ENCODE results near the gene PCDHAC2. TPM values are rescaled to one million over a fixed set of nuclear protein-coding genes. Genes with fewer than 3 reads are reported as not detected.

Gene PCDHAC2
- total RNA-seq (2016; rRNA removed; fragmentation: Illumina TruSeq; extraction: Trizol) (not detected in 2 replicates), polyA plus RNA-seq (2011; rRNA removed) (not detected in 2 replicates), polyA minus RNA-seq (2011; rRNA and poly(A)+ RNA removed; ENCODE audit: low replicate concordance) (0.07 TPM in 1 of 2 replicates, not detected in the other), Bru-seq, nascent RNA (percentile 10 among the genes with signal in this experiment), BruChase-seq, experiment 1, labeled RNA remaining after a 6-hour chase (not detected), BruChase-seq, experiment 2, labeled RNA remaining after a 2-hour chase (percentile 11 among the genes with signal in this experiment)
- not detected in 2 replicates for total RNA-seq (2016; cell fraction: cytosol; rRNA removed; fragmentation: Illumina TruSeq; extraction: Trizol; ENCODE audit: low read depth)
- total RNA-seq (2016; cell fraction: insoluble cytoplasmic fraction; rRNA removed; fragmentation: Illumina TruSeq; extraction: Trizol), result not detected in 2 replicates
- total RNA-seq (2016; cell fraction: membrane; rRNA removed; fragmentation: Illumina TruSeq; extraction: Trizol), result not detected in 2 replicates
- total RNA-seq (2016; cell fraction: nucleus; rRNA removed; fragmentation: Illumina TruSeq; extraction: Trizol), result not detected in 2 replicates
- polyA plus RNA-seq (2011; cell fraction: cytosol; rRNA removed), result not detected in 2 replicates
- not detected in 2 replicates for polyA plus RNA-seq (2011; cell fraction: nucleus; rRNA removed)
- not detected in 2 replicates for polyA plus RNA-seq (2012)
- not detected in 2 replicates for polyA plus RNA-seq (2016; cell fraction: cytosol; fragmentation: Illumina TruSeq; extraction: Trizol; ENCODE audit: low read depth)
- not detected in 2 replicates for polyA plus RNA-seq (2016; cell fraction: insoluble cytoplasmic fraction; fragmentation: Illumina TruSeq; extraction: Trizol; ENCODE audit: low read depth)
- polyA plus RNA-seq (2016; cell fraction: membrane; fragmentation: Illumina TruSeq; extraction: Trizol; ENCODE audit: low read depth), result not detected in 2 replicates
- polyA plus RNA-seq (2016; cell fraction: nucleus; fragmentation: Illumina TruSeq; extraction: Trizol; ENCODE audit: insufficient read depth, low read depth), result not detected in 2 replicates
- polyA minus RNA-seq (2011; cell fraction: cytosol; rRNA and poly(A)+ RNA removed), result not detected in 2 replicates
- polyA minus RNA-seq (2011; cell fraction: nucleus; rRNA and poly(A)+ RNA removed), result not detected in 2 replicates
- long read RNA-seq, experiment 1, result 0 reads
- long read RNA-seq, experiment 2, result 0 reads

GRCh38 chr5:140966293-140967225 lies at the start of gene PCDHAC2:
Gene PCDHAC2 (plus strand): TSS chr5:140966476. CDS start chr5:140966767, 291 bp downstream.
- Histone ChIP-seq H3K4me1 (ENCODE audit: insufficient read depth, low read length) (no peaks in the 10 kb centered on the region), H3K9ac (ENCODE audit: insufficient read depth, low read depth, low read length) (no peak within 1 kb of the TSS), H3K27me3 (ENCODE audit: control insufficient read depth in 1 of 2, insufficient read depth in 2 of 2, low read length in 2 of 2) (peaks cover 0 to 20% of the 10 kb centered on the region in 2 experiments; a peak in 3 of 5 replicates), H3K36me3 (replicated peaks in 1 of 2; ENCODE audit: control insufficient read depth in 1 of 2, insufficient read depth in 2 of 2, low read length in 2 of 2) (no peaks in the 10 kb centered on the region), H2AFZ (ENCODE audit: low read length) (no peak within 1 kb of the TSS), H3K79me2 (ENCODE audit: insufficient read depth, low read length) (no peaks in the 10 kb centered on the region), H4K20me1 (ENCODE audit: insufficient read depth, low read length) (no peaks in the 10 kb centered on the region), H3K27ac (ENCODE audit: extremely low read length, insufficient read depth, low read length) (no peak within 1 kb of the TSS), H3K9me3 (ENCODE audit: low read length) (no peaks in the 10 kb centered on the region), H3K4me2 (ENCODE audit: low read depth, low read length) (no peak within 1 kb of the TSS), H3K4me3 (replicated peaks in 1 of 3; ENCODE audit: insufficient read depth in 1 of 3, low read depth in 2 of 3, low read length in 3 of 3) (no peak within 1 kb of the TSS)
- FAIRE-seq, result no peak
- no TSS peak for BruUV-seq (replicated peaks)
- ChIA-PET POLR2A (no interaction called here), CTCF (ENCODE audit: low intra/inter-chr PET ratio, low total read pairs) (no interaction called here)
- WGBS (ENCODE audit: low lambda C conversion rate), result 61% methylated on average over 57 of the region's 80 CpGs
- in situ Hi-C loops (cut with HindIII; ENCODE audit: extremely low pct_ligation_motif_present, low pct_unique_long_range_greater_than_20kb), result no loop called here
- TF ChIP-seq ZBTB20 (CRISPR knock-in tag; IDR thresholded peaks at IDR 0.05; ENCODE audit: borderline replicate concordance, low read depth) (no peak), NR0B2 (CRISPR knock-in tag; IDR thresholded peaks at IDR 0.05) (no peak), DNMT1 (CRISPR knock-in tag; IDR thresholded peaks at IDR 0.05) (0 out of 2 replicates have a peak, but pooled peaks have one; percentile 28), MAFF (IDR thresholded peaks at IDR 0.05; ENCODE audit: low read depth, low read length) (no peak)
- intact Hi-C loops (cut with micrococcal nuclease; ENCODE audit: unreplicated experiment), result no loop called here
- DNase-seq (ENCODE audit: low spot score), result no peak
- ATAC-seq, result no peak

Data from HepG2 (cell line).